Activated naive CD4-positive, alpha-beta T cell treated with anti-CD3 and anti-CD28 coated beads for 36 hours (primary cell): ENCODE data around the gene TCEAL7. TPM values are rescaled to one million over a fixed set of nuclear protein-coding genes. Genes with fewer than 3 reads are reported as not detected.
"Not testable (repeated sequence)": the region's sequence is repeated elsewhere in the genome, so short reads cannot be mapped to it uniquely, and the experiment has no call there.

Source experiments
- CTCF ChIA-PET: fragments of 350-600 bp; sonication (Branson Sonifier 250); formaldehyde crosslinking; loops from one replicate; lab custom pipeline; 2021; ENCODE audit warnings: antibody characterized with exemption; lab: Charles Lee
- DNase-seq: peaks from one replicate; pipeline ENCODE4 v3.0.0-alpha.2; 2020
- H3K27ac Mint-ChIP-seq: one replicate; pipeline ENCODE4 v1.8.0; 2021; ENCODE audit warnings: mild to moderate bottlenecking, mixed read lengths
- H3K27me3 Mint-ChIP-seq: one replicate; pipeline ENCODE4 v1.8.0; 2021; ENCODE audit warnings: low read depth, mixed read lengths
- H3K36me3 Mint-ChIP-seq: one replicate; pipeline ENCODE4 v1.8.0; 2021; ENCODE audit warnings: low read depth, mixed read lengths
- H3K4me1 Mint-ChIP-seq: one replicate; pipeline ENCODE4 v1.8.0; 2021; ENCODE audit warnings: low read depth, mixed read lengths
- H3K4me3 Mint-ChIP-seq: one replicate; pipeline ENCODE4 v1.8.0; 2021; ENCODE audit warnings: mild to moderate bottlenecking, moderate library complexity, mixed read lengths
- H3K9me3 Mint-ChIP-seq: one replicate; pipeline ENCODE4 v1.8.0; 2021; ENCODE audit warnings: mixed read lengths
- intact Hi-C: fragments of 100-400 bp; cut with micrococcal nuclease; formaldehyde crosslinking; loops from one replicate; pipeline ENCODE4 v1.15.1; 2023
- total RNA-seq, 2 experiments: library from RNA; stranded (reverse); gene quantifications; one replicate each; pipeline ENCODE4 v1.2.3, GENCODE V29; 2021

Gene TCEAL7, protein sequence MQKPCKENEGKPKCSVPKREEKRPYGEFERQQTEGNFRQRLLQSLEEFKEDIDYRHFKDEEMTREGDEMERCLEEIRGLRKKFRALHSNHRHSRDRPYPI
- total RNA-seq: not detected

DNA sequence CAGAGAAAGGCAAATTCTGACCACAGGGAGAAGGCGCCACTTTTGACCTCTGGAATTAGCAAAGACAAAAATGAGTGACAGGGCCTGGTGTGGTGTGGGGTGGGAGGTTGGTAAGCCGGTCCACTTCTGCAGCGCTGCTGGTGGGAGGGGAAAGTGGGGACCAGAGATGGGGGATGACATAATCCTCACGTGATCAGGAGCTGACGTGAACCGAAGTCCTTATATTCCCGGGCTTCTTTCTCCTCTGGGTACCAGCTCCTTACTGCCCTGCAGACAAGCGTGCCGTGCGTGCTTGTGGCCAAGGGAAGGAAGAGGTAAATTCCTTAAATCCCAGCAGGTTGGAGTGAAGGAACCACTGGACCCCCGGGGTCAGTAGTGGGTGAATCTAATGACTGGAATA lies at the start of gene TCEAL7:
Gene TCEAL7 (plus strand): TSS at position 249 of the 400 bp plus-strand sequence. CDS start 1,165 bp downstream, outside the sequence.
- H3K27me3 Mint-ChIP-seq: peaks cover 16% of the 10 kb centered on the region
- no peak within 1 kb of the TSS for H3K4me3 Mint-ChIP-seq
- peaks cover 4% of the 10 kb centered on the region for H3K4me1 Mint-ChIP-seq
- no peaks in the 10 kb centered on the region for H3K36me3 Mint-ChIP-seq
- DNase-seq: no peak
- intact Hi-C loops: no loop called here
- H3K9me3 Mint-ChIP-seq: no peaks in the 10 kb centered on the region
- no peak within 1 kb of the TSS for H3K27ac Mint-ChIP-seq
- CTCF ChIA-PET: no interaction called here

DNA sequence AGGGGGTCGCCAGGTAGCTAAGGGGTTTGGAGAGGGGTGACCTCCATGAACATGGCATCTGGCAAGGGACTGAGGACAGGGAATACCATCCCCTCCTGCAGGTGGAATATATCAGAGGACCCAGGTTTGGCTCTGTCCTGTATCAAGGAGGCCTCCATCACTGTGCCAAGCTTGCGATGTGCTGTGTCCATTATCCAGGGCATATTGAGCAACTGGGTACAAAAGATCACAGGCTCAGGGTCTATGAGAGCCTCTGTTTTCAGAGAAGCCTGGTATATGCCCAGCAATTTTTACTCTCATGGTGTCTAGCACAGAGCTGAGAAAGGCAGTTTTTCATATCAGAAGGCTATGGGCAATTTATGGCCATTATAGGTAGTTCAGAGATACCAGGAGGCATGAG lies 36.9 kb upstream of the TCEAL7 start:
- Mint-ChIP-seq H3K27me3 (no peaks in the 10 kb centered on the region), H3K36me3 (no peaks in the 10 kb centered on the region), H3K4me1 (no peaks in the 10 kb centered on the region), H3K27ac (no peak overlapping the region), H3K9me3 (no peaks in the 10 kb centered on the region), H3K4me3 (no peak overlapping the region)
- CTCF ChIA-PET: no interaction called here
- intact Hi-C loops: no loop called here
- DNase-seq: no peak

DNA sequence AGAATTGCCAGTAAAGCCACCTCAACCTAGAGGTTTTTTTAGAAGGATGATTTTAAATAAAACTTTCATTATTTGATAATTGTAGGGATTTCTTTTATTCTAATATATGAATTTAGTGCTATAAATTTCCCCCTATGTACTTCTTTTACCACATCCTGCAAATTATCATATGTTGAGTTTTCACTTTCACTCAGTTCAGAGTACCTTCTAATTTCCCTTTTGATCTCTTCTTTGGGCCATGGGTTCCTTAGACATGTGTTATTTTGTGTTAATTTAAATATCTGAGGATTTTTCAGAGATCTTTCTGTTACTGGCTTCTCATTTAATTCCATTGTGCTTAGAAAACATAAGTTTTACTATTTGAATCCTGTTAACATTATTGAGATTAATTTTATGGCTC lies 25.3 kb upstream of the TCEAL7 start:
- H3K27ac Mint-ChIP-seq: no peak overlapping the region
- CTCF ChIA-PET: no interaction called here
- intact Hi-C loops: loop anchor here (10.0 kb wide), 1 partner anchor 380 kb away; the partner anchor contains the start of gene MORF4L2

DNA sequence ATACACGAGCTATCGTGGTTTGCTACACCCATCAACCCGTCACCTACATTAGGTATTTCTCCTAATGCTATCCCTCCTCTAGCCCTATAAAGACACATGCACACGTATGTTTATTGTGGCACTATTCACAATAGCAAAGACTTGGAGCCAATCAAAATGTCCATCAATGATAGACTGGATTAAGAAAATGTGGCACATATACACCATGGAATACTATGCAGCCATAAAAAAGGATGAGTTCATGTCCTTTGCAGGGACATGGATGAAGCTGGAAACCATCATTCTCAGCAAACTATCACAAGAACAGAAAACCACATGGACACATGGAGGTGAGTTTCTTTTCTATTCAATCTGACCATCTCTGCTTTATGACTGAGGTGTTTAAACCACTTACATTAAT lies 24.4 kb upstream of the TCEAL7 start:
- H3K36me3 Mint-ChIP-seq, CTCF ChIA-PET, H3K27ac Mint-ChIP-seq, DNase-seq, H3K4me3 Mint-ChIP-seq, H3K9me3 Mint-ChIP-seq, H3K27me3 Mint-ChIP-seq: not testable (repeated sequence)
- intact Hi-C loops: loop anchor here (10.0 kb wide), 1 partner anchor 379 kb away; the partner anchor contains the start of gene MORF4L2
- H3K4me1 Mint-ChIP-seq: peaks cover 18% of the 10 kb centered on the region

More for the DNA sequence above, 25.3 kb upstream of the TCEAL7 start:
- Mint-ChIP-seq H3K4me1 (peaks cover 16% of the 10 kb centered on the region), H3K36me3 (no peaks in the 10 kb centered on the region), H3K4me3 (no peak overlapping the region), H3K27me3 (no peaks in the 10 kb centered on the region), H3K9me3 (peaks cover 2% of the 10 kb centered on the region)
- DNase-seq: no peak

DNA sequence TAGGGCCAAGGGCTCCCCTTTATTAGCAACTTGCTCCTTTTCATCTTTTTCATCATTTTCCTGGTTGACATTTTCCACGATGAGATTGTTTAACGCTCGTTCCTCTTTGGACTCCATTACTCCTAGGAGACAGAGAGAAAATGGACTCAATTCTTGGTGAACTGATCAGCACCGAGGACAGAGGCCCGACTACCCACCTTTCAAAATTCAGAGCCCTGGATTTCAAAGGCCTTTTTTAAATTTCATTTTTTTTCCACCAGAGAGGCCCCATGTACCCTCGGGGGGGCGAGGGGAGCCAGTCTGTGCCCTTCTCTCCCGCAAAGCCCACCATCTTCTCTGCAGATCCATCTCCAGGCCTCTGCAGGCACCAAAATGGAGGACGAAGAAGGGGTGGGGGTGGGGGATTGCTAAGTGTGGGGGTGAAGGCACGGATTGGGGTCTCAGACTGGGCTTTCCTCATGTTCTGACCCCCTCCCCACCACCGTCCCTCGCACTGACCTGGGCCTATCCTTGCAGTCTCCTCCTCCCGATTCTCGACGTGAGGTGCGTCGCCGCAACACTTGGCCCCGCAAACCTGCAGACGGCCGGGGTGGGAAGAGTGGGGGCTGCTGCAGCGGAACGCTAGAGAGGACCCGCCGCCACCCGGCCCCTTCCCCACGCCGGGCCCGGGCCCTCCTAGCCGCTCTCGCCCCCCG lies 20.0 kb upstream of the TCEAL7 start:
- H3K27ac Mint-ChIP-seq: no peak overlapping the region
- no peak for DNase-seq
- intact Hi-C loops: loop anchor here (2.0 to 10.0 kb wide), 3 partner anchors 67 to 375 kb away; partner anchors contain the start of genes BEX3, BEX4 and MORF4L2
- peak overlapping the region; percentile 70 for H3K4me3 Mint-ChIP-seq
- H3K36me3 Mint-ChIP-seq: no peaks in the 10 kb centered on the region
- CTCF ChIA-PET: no interaction called here
- H3K27me3 Mint-ChIP-seq: no peaks in the 10 kb centered on the region
- H3K4me1 Mint-ChIP-seq: peaks cover 11% of the 10 kb centered on the region
- H3K9me3 Mint-ChIP-seq: peaks cover 2% of the 10 kb centered on the region

DNA sequence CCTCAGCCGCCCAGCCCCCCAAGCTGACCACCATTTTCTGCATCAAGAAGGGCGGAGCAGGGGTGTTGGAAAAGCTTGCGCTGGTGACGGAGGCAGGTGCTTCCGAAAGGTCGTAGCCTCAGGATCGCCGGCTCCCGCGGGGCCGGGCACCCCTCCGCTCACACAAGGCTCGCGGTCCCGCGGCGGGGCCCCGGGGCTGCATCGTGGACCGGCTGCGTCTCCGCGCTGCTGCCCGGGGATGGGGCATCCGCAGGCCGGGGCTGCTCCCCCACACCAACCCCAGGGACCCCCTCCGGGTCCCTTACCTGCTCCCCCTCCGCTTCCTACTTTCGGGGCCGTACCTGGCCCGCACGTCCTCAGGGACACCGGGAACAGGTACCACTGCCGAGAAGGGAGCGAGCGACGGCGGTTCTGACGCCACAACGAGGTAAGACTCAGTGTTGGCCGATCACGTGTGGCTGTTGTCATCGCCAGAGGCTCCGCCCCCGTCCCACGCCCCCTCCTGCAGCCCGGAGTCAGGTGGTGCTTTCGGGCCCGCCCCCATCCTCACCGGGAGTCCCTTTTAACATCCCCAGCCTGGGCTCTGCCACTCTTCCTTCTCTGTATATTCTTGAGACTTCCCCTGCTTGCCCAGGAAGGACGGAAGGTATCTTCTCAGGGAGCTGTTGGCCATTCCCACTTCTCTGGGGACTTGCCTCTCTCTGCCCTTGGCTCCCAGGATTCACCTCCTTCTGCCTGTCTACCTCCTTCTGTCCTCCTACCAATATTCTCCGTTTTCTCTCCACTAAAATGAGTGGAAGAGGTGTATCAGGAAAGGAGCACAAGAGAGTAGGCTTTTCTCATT lies 19.3 kb upstream of the TCEAL7 start, which contains the start of gene BEX2:
Gene BEX2 (minus strand): TSS at position 436 of the 844 bp plus-strand sequence. CDS start 1,014 bp downstream, outside the sequence.
- DNase-seq: peak; percentile 91
- Mint-ChIP-seq H3K27ac (peak within 1 kb of the TSS; percentile 53), H3K9me3 (no peaks in the 10 kb centered on the region), H3K4me1 (peaks cover 9% of the 10 kb centered on the region), H3K36me3 (no peaks in the 10 kb centered on the region), H3K4me3 (peak within 1 kb of the TSS; percentile 70), H3K27me3 (no peaks in the 10 kb centered on the region)
- CTCF ChIA-PET: no interaction called here
- intact Hi-C loops: loop anchor here (1.0 to 2.0 kb wide), 3 partner anchors 55 to 96 kb away; partner anchors contain the start of genes BEX3, BEX4 and TCEAL8

DNA sequence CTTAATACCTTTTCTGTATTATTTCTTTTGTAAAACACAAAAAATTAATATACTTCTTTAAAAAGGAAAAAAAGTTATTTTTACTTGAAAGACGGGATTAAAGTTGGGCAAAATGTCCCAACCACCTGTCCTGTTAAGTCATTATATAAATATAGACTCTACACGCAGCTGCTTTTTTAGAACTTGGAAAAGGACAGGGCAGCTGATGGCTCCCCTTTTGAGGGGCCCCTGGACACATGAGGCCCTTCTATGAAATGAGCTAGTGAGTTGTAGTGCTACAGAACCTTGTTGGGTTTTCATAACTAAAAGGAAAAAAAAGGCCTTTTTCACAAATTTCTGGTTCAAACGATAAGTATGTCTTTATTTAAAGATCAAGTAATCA lies 18.6 kb upstream of the TCEAL7 start:
- H3K27ac Mint-ChIP-seq: no peak overlapping the region
- H3K27me3 Mint-ChIP-seq: no peaks in the 10 kb centered on the region
- DNase-seq: no peak
- intact Hi-C loops: loop anchor here (1.0 to 2.0 kb wide), 3 partner anchors 56 to 97 kb away; partner anchors contain the start of genes BEX3, BEX4 and TCEAL8
- H3K4me3 Mint-ChIP-seq: no peak overlapping the region
- peaks cover 7% of the 10 kb centered on the region for H3K4me1 Mint-ChIP-seq
- CTCF ChIA-PET: no interaction called here
- H3K36me3 Mint-ChIP-seq: no peaks in the 10 kb centered on the region
- H3K9me3 Mint-ChIP-seq: no peaks in the 10 kb centered on the region

DNA sequence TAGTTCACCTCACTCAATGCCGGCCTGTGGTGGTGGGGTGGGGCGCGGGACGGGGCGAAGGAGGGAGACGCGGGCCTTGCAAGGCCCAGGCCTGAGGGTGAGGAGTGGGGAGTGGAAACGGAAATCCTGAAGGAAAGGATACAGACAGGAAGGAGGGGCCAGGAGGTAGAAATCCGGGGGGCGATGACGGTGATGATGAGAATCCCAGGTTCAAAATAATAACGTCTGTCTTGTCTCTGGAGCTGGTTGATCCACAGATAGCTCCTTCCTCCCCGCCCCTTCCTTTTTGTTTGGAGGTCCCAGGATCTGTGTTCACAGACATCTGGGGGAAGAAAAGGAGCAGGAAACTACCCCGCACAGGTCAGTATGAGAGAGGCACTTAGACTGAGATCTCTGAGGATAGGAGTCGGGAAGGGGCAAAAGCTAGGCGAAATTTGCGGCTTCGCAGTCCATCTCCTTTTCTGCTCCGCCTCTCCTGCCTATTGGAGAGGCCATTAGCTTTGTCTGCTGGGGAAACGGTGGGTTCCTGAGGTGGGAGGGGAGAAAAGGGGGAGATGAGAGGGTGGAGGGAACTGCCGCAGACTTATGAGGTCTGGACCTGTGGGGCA lies 746 bp downstream of the TCEAL7 start:
- DNase-seq: no peak
- Mint-ChIP-seq H3K4me3 (no peak overlapping the region), H3K4me1 (peaks cover 4% of the 10 kb centered on the region), H3K36me3 (no peaks in the 10 kb centered on the region), H3K27me3 (peaks cover 16% of the 10 kb centered on the region), H3K27ac (no peak overlapping the region), H3K9me3 (no peaks in the 10 kb centered on the region)
- intact Hi-C loops: no loop called here
- CTCF ChIA-PET: no interaction called here

DNA sequence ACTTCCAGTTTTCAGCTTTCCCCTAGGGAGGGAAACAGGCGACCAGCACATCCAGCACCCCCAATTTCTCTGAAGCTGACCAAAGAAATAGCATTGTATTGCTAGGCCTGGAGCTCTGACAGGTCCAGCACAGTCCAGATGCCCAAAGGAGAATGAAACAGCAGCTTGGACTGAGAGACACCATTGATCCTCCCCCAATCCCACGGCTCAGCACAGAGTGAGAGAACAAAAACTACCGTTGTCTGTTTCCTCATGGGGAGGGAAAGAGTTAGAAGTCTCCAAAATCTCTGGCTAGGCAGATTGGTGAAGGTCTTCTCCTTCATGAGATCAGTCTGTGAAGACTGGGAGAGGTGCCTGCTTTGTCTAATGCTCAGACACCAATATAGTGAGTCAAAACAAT lies 8.6 kb downstream of the TCEAL7 start:
- H3K36me3 Mint-ChIP-seq: no peaks in the 10 kb centered on the region
- intact Hi-C loops: no loop called here
- DNase-seq: no peak
- no peaks in the 10 kb centered on the region for H3K27me3 Mint-ChIP-seq
- peaks cover 4% of the 10 kb centered on the region for H3K4me1 Mint-ChIP-seq
- H3K4me3 Mint-ChIP-seq: no peak overlapping the region
- CTCF ChIA-PET: interaction anchor here (1.0 to 1.6 kb wide), 2 partner anchors 126 to 127 kb away, joined by 3 to 6 read pairs; no protein-coding TSS in a partner anchor
- H3K27ac Mint-ChIP-seq: no peak overlapping the region
- no peaks in the 10 kb centered on the region for H3K9me3 Mint-ChIP-seq

DNA sequence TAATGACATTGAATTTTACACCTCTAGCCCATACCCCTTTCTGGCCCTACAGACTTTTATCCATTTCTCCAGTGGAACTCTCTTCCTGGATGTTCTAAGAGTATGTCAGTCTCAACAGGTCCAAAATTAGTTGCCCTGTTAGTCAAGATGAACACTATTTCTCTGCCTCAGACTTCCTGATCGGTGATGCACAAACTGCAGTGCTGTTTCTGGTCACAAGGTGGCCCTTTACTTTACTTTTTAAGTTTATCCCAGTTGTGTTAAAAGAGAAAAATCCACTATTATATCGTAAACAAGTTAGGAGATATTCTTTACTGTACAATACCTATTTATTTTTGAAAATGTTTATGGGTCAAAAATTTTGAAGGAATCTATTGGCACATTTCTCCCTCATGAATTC lies 13.1 kb downstream of the TCEAL7 start:
- Mint-ChIP-seq H3K9me3 (no peaks in the 10 kb centered on the region), H3K27ac (no peak overlapping the region), H3K4me1 (peaks cover 4% of the 10 kb centered on the region), H3K4me3 (no peak overlapping the region), H3K36me3 (no peaks in the 10 kb centered on the region), H3K27me3 (peaks cover 2% of the 10 kb centered on the region)
- CTCF ChIA-PET: interaction anchor here (0.6 to 0.7 kb wide), 2 partner anchors 121 to 123 kb away, joined by 3 to 4 read pairs; no protein-coding TSS in a partner anchor
- peak; percentile 65 for DNase-seq
- intact Hi-C loops: loop anchor here (1.0 to 5.0 kb wide), 2 partner anchors 121 to 131 kb away; no protein-coding TSS in a partner anchor

DNA sequence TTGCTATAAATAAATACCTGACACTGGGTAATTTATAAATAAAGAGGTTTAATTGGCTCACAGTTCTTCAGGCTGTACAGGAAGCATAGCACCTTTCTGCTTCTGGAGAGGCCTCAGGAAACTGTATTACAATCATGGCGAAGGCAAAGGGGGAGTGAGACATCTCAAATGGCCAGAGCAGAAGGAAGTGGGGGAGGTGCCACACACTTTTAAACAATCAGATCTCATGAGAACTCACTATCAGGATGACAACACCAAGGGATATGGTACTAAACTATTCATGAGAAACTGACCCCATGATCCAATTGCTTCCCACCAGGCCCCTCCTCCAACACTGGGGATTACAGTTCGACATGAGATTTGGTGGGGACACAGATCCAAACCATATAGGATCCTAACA lies 14.6 kb downstream of the TCEAL7 start:
- no peak for DNase-seq
- CTCF ChIA-PET: no interaction called here
- Mint-ChIP-seq H3K4me3 (no peak overlapping the region), H3K36me3 (no peaks in the 10 kb centered on the region), H3K27ac (no peak overlapping the region), H3K4me1 (peaks cover 4% of the 10 kb centered on the region), H3K27me3 (peaks cover 2% of the 10 kb centered on the region), H3K9me3 (no peaks in the 10 kb centered on the region)
- intact Hi-C loops: loop anchor here (5.0 kb wide), 1 partner anchor 132 kb away; no protein-coding TSS in a partner anchor
